ENCODE measurements around the gene ATP8A2.

DNA sequence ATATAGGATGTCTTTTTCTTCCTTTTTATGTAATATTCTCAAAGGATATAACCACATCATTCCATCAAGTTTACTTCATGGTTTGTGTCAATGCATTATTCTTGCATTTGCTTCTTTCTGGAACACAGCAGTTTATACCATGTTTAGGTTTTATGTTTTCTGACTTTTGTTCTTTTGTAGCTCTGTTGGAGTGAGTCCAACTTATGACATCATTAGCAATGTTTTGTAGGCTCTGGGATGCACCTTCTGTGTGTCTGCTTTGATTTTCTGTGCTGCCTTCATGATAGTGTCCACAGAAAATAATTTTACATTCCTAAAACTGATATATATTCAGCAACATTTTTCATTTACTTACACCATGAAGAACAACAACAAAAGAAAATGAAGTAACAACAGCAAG lies 611.1 kb downstream of the ATP8A2 start:
- no peak for TF ChIP-seq RAD21 (IDR thresholded peaks at IDR 0.05; ENCODE audit: low read length)
- TF ChIP-seq FOS (IDR thresholded peaks at IDR 0.05; ENCODE audit: low read depth, low read length): no peak
- TF ChIP-seq, protein P1, sequence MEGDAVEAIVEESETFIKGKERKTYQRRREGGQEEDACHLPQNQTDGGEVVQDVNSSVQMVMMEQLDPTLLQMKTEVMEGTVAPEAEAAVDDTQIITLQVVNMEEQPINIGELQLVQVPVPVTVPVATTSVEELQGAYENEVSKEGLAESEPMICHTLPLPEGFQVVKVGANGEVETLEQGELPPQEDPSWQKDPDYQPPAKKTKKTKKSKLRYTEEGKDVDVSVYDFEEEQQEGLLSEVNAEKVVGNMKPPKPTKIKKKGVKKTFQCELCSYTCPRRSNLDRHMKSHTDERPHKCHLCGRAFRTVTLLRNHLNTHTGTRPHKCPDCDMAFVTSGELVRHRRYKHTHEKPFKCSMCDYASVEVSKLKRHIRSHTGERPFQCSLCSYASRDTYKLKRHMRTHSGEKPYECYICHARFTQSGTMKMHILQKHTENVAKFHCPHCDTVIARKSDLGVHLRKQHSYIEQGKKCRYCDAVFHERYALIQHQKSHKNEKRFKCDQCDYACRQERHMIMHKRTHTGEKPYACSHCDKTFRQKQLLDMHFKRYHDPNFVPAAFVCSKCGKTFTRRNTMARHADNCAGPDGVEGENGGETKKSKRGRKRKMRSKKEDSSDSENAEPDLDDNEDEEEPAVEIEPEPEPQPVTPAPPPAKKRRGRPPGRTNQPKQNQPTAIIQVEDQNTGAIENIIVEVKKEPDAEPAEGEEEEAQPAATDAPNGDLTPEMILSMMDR (conservative IDR thresholded peaks at IDR 0.05; ENCODE audit: low read depth, low read length): no peak
- TF ChIP-seq MAZ (IDR thresholded peaks at IDR 0.05; ENCODE audit: borderline replicate concordance, low read depth, low read length): no peak
- TF ChIP-seq MXI1 (IDR thresholded peaks at IDR 0.05; ENCODE audit: borderline replicate concordance, low read depth, low read length): no peak
- TF ChIP-seq CEBPB (IDR thresholded peaks at IDR 0.05; ENCODE audit: low read depth, low read length): no peak
- TF ChIP-seq POLR2A (IDR thresholded peaks at IDR 0.05; ENCODE audit: low read depth, low read length): no peak
- no peak for TF ChIP-seq MAFK (IDR thresholded peaks at IDR 0.05; ENCODE audit: low read depth, low read length)
- TF ChIP-seq, protein P2, sequence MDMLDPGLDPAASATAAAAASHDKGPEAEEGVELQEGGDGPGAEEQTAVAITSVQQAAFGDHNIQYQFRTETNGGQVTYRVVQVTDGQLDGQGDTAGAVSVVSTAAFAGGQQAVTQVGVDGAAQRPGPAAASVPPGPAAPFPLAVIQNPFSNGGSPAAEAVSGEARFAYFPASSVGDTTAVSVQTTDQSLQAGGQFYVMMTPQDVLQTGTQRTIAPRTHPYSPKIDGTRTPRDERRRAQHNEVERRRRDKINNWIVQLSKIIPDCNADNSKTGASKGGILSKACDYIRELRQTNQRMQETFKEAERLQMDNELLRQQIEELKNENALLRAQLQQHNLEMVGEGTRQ (IDR thresholded peaks at IDR 0.05; ENCODE audit: low read depth, low read length): no peak
- TF ChIP-seq RCOR1 (IDR thresholded peaks at IDR 0.05; ENCODE audit: insufficient replicate concordance, low read length): no peak
